IMR-90 (cell line): ENCODE data around the gene PDHA2. TPM values are rescaled to one million over a fixed set of nuclear protein-coding genes. Genes with fewer than 3 reads are reported as not detected.

Experiments used
- ATAC-seq: fragments of 200-7000 bp; cut with Tn5 transposase; 2 replicates; pipeline ENCODE4 v1.9.1; 2020; ENCODE audit warnings: low read depth, mild to moderate bottlenecking, moderate library complexity
- BruUV-seq: library from RNA; stranded (reverse); fragments of 400-500 nt; replicated peaks from 2 replicates; lab custom pipeline; 2021; lab: Mats Ljungman, UMichigan
- CTCF ChIA-PET: fragments of 300-600 bp; formaldehyde crosslinking; extraction: SDS; loops from one replicate; lab custom pipeline; 2021; ENCODE audit warnings: antibody characterized with exemption; lab: Yijun Ruan, JAX
- POLR2A ChIA-PET: fragments of 300-600 bp; sonication (Branson Sonifier 250); formaldehyde crosslinking; loops from one replicate; lab custom pipeline; 2022; ENCODE audit warnings: antibody characterized with exemption; ENCODE audit not compliant: unreplicated experiment; lab: Charles Lee
- DNase-seq: peaks from one replicate; pipeline ENCODE4 v3.0.0; 2013
- H2AFZ ChIP-seq: replicated peaks from 2 replicates; pipeline ENCODE3; 2013; ENCODE audit warnings: low read length, mild to moderate bottlenecking; ENCODE audit not compliant: poor library complexity
- H2AK5ac ChIP-seq: 2 replicates; pipeline ENCODE4 v1.6.1; 2013; ENCODE audit warnings: low read depth, low read length, inconsistent platforms
- H2AK9ac ChIP-seq: replicated peaks from 2 replicates; pipeline ENCODE3; 2013; ENCODE audit warnings: mild to moderate bottlenecking, low read depth, low read length, moderate library complexity; ENCODE audit not compliant: poor library complexity
- H2BK120ac ChIP-seq: 2 replicates; pipeline ENCODE4 v1.6.1; 2013; ENCODE audit warnings: low read depth, low read length, inconsistent platforms
- H2BK15ac ChIP-seq: 3 replicates; pipeline ENCODE4 v1.6.1; 2013; ENCODE audit warnings: low read depth, low read length, inconsistent platforms
- H2BK20ac ChIP-seq: 2 replicates; pipeline ENCODE4 v1.6.1; 2013; ENCODE audit warnings: low read depth, mild to moderate bottlenecking, inconsistent platforms, low read length, moderate library complexity
- H2BK5ac ChIP-seq: 2 replicates; pipeline ENCODE4 v1.6.1; 2013; ENCODE audit warnings: mild to moderate bottlenecking, low read depth, low read length, inconsistent platforms; ENCODE audit not compliant: poor library complexity, severe bottlenecking
- H3K14ac ChIP-seq: replicated peaks from 2 replicates; pipeline ENCODE4 v1.6.1; 2013; ENCODE audit warnings: low read depth, low read length, inconsistent platforms
- H3K18ac ChIP-seq: 2 replicates; pipeline ENCODE4 v1.6.1; 2013; ENCODE audit warnings: low read depth, low read length, control low read depth
- H3K23ac ChIP-seq: 2 replicates; pipeline ENCODE4 v1.6.1; 2013; ENCODE audit warnings: low read depth, low read length, inconsistent platforms
- H3K27ac ChIP-seq: 2 replicates; pipeline ENCODE4 v1.5.1; 2013; ENCODE audit warnings: mild to moderate bottlenecking, control low read depth, low read length; ENCODE audit not compliant: insufficient read depth
- H3K27me3 ChIP-seq: 2 replicates; pipeline ENCODE4 v1.6.1; 2013; ENCODE audit warnings: low read length; ENCODE audit not compliant: control insufficient read depth, insufficient read depth
- H3K36me3 ChIP-seq: 2 replicates; pipeline ENCODE4 v1.6.1; 2013; ENCODE audit warnings: low read length, mixed read lengths; ENCODE audit not compliant: control insufficient read depth, insufficient read depth
- H3K4ac ChIP-seq: 2 replicates; pipeline ENCODE4 v1.6.1; 2013; ENCODE audit warnings: low read depth, low read length, inconsistent platforms
- H3K4me1 ChIP-seq: 2 replicates; pipeline ENCODE4 v1.6.1; 2013; ENCODE audit warnings: low read length, mixed read lengths; ENCODE audit not compliant: control insufficient read depth, insufficient read depth
- H3K4me2 ChIP-seq: 2 replicates; pipeline ENCODE4 v1.6.1; 2013; ENCODE audit warnings: low read depth, mild to moderate bottlenecking, control low read depth, low read length, moderate library complexity
- H3K4me3 ChIP-seq: 2 replicates; pipeline ENCODE4 v1.5.1; 2013; ENCODE audit warnings: low read depth, mild to moderate bottlenecking, control low read depth, low read length, moderate library complexity; ENCODE audit not compliant: insufficient read depth
- H3K56ac ChIP-seq: 2 replicates; pipeline ENCODE4 v1.6.1; 2013; ENCODE audit warnings: low read length, inconsistent platforms; ENCODE audit not compliant: insufficient read depth; ENCODE audit errors: extremely low read depth
- H3K79me1 ChIP-seq, 2 experiments: 2 replicates each; pipeline ENCODE4 v1.6.1; 2013; ENCODE audit warnings: low read length in 2 of 2, inconsistent platforms in 1 of 2, low read depth in 1 of 2
- H3K9ac ChIP-seq: 2 replicates; pipeline ENCODE4 v1.6.1; 2013; ENCODE audit warnings: low read depth, low read length, control low read depth
- H3K9me1 ChIP-seq: 2 replicates; pipeline ENCODE4 v1.6.1; 2013; ENCODE audit warnings: low read length, inconsistent platforms; ENCODE audit not compliant: insufficient read depth
- H3K9me3 ChIP-seq: 2 replicates; pipeline ENCODE4 v1.6.1; 2013; ENCODE audit warnings: low read length; ENCODE audit not compliant: control insufficient read depth, insufficient read depth
- H4K20me1 ChIP-seq: 2 replicates; pipeline ENCODE4 v1.6.1; 2013; ENCODE audit warnings: low read length, inconsistent platforms; ENCODE audit not compliant: insufficient read depth
- H4K5ac ChIP-seq: 2 replicates; pipeline ENCODE4 v1.6.1; 2013; ENCODE audit warnings: mild to moderate bottlenecking, low read depth, low read length, control low read depth
- H4K8ac ChIP-seq, 2 experiments: 2 replicates each; pipeline ENCODE4 v1.6.1; 2013; ENCODE audit warnings: low read depth in 2 of 2, low read length in 2 of 2, control low read depth in 1 of 2, inconsistent platforms in 1 of 2
- H4K91ac ChIP-seq: 2 replicates; pipeline ENCODE4 v1.6.1; 2013; ENCODE audit warnings: low read depth, low read length, inconsistent platforms; ENCODE audit not compliant: insufficient read depth
- BHLHE40 ChIP-seq: fragments of 150-350 bp; IDR thresholded peaks from 2 replicates; pipeline ENCODE4 v1.6.1; 2016; ENCODE audit warnings: mild to moderate bottlenecking, low read depth, low read length
- CEBPB ChIP-seq: IDR thresholded peaks from 2 replicates; pipeline ENCODE4 v1.6.1; 2012; ENCODE audit warnings: low read depth, low read length, improper control_type of control experiment
- FOS ChIP-seq: fragments of 150-350 bp; IDR thresholded peaks from 2 replicates; pipeline ENCODE4 v1.6.1; 2016; ENCODE audit warnings: low read depth, low read length
- MAFK ChIP-seq: IDR thresholded peaks from 2 replicates; pipeline ENCODE4 v1.6.1; 2012; ENCODE audit warnings: low read depth, low read length, improper control_type of control experiment
- MAZ ChIP-seq: IDR thresholded peaks from 2 replicates; pipeline ENCODE4 v1.6.1; 2012; ENCODE audit warnings: low read depth, mild to moderate bottlenecking, low read length, improper control_type of control experiment, moderate library complexity, borderline replicate concordance
- NFE2L2 ChIP-seq: fragments of 150-350 bp; IDR thresholded peaks from 2 replicates; pipeline ENCODE4 v1.6.1; 2016; ENCODE audit warnings: low read depth, mild to moderate bottlenecking, low read length
- POLR2A ChIP-seq: IDR thresholded peaks from 2 replicates; pipeline ENCODE4 v1.6.1; 2012; ENCODE audit warnings: mild to moderate bottlenecking, low read depth, low read length
- RAD21 ChIP-seq: IDR thresholded peaks from 2 replicates; pipeline ENCODE4 v1.6.1; 2012; ENCODE audit warnings: low read length, improper control_type of control experiment
- RCOR1 ChIP-seq: IDR thresholded peaks from 2 replicates; pipeline ENCODE4 v1.6.1; 2012; ENCODE audit warnings: mild to moderate bottlenecking, low read length, improper control_type of control experiment; ENCODE audit not compliant: insufficient replicate concordance
- RFX5 ChIP-seq: IDR thresholded peaks from 2 replicates; pipeline ENCODE4 v1.8.0; 2012; ENCODE audit warnings: low read depth, mild to moderate bottlenecking, low read length, moderate library complexity
- SMC3 ChIP-seq: fragments of 150-350 bp; IDR thresholded peaks from 2 replicates; pipeline ENCODE4 v1.6.1; 2016; ENCODE audit warnings: low read depth, mild to moderate bottlenecking, antibody characterized with exemption, low read length, moderate library complexity
- WGBS, 2 experiments: methylation state at CpG; one replicate each; pipeline versions ENCODE4 v1.1.5 to v1.1.7; 2013; ENCODE audit warnings: missing lambda C conversion rate in 2 of 2; ENCODE audit not compliant: insufficient read length in 1 of 2; ENCODE audit errors: extremely low coverage in 2 of 2; 5-methylcytosine and 5-hydroxymethylcytosine counted together
- dilution Hi-C: fragments of 300-500 bp; cut with HindIII; formaldehyde crosslinking; loops from one replicate; pipeline ENCODE4 v1.14.3; 2018; ENCODE audit warnings: low sequenced_read_pairs; ENCODE audit not compliant: unreplicated experiment
- in situ Hi-C: fragments of 300-500 bp; cut with MboI; formaldehyde crosslinking; loops from 3 replicates; pipeline ENCODE4 v1.14.3; 2019; ENCODE audit warnings: low sequenced_read_pairs, inconsistent platforms, mixed read lengths
- intact Hi-C: fragments of 100-400 bp; cut with micrococcal nuclease; formaldehyde crosslinking; loops from 2 replicates; pipeline ENCODE4 v1.10.0; 2022
- polyA plus RNA-seq, 3 experiments: library from polyadenylated mRNA; depleted of rRNA; stranded (reverse); fragments of >200 nt; gene quantifications; 2 replicates each; pipeline ENCODE4 v1.2.3, GENCODE V29; 2012; ENCODE audit warnings: low replicate concordance in 1 of 3
- total RNA-seq: library from RNA; depleted of rRNA; stranded (reverse); fragments of >200 nt; gene quantifications from 2 replicates; pipeline ENCODE4 v1.2.3, GENCODE V29; 2012
- TF ChIP-seq, protein P1 (sequence below): conservative IDR thresholded peaks from 2 replicates; pipeline ENCODE4 v1.5.1; 2012; ENCODE audit warnings: mild to moderate bottlenecking, low read depth, low read length, improper control_type of control experiment
- TF ChIP-seq, protein P2 (sequence below): fragments of 150-350 bp; IDR thresholded peaks from 2 replicates; pipeline ENCODE4 v1.6.1; 2016; ENCODE audit warnings: low read depth, mild to moderate bottlenecking, low read length, moderate library complexity, borderline replicate concordance
- TF ChIP-seq, protein P3 (sequence below): fragments of 150-350 bp; IDR thresholded peaks from 2 replicates; pipeline ENCODE4 v1.6.1; 2017; ENCODE audit warnings: mild to moderate bottlenecking, antibody characterized with exemption, low read length, low read depth

Gene PDHA2
- total and polyA plus RNA-seq, 2 of the 4 experiments (the other 2 are of a cell fraction), result not detected

DNA sequence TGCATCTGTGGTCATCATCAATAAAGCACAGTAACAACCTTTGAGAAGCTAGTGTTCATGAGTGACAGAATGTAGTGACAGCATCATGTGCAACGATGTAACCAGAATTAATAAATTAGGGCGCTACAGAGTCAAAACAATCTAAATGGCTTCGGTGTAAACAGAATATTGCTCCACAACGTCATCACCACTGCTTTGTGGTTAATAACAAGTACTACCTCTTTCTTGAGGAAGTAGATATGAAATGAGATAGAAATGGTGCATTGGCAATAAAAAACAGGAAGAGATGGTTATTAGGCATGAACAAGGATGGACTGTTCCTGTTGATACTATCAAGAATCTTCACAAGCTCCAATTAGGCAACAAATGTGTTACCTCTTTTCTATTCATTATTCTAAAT, 8.7 kb upstream of the PDHA2 start:
- no TSS peak for BruUV-seq
- intact Hi-C loops (no loop called here), in situ Hi-C loops (no loop called here), dilution Hi-C loops (no loop called here)
- Histone ChIP-seq H3K79me1 (no peaks in the 10 kb centered on the region), H2AK5ac (no peak overlapping the region), H3K4me2 (no peak overlapping the region), H3K27ac (no peak overlapping the region), H4K91ac (no peak overlapping the region), H2BK5ac (no peak overlapping the region), H3K9me3 (peaks cover 3% of the 10 kb centered on the region), H2AFZ (no peak overlapping the region), H3K14ac (no peak overlapping the region), H4K20me1 (no peaks in the 10 kb centered on the region), H2BK20ac (no peak overlapping the region), H3K36me3 (no peaks in the 10 kb centered on the region), H3K18ac (no peak overlapping the region), H2AK9ac (no peak overlapping the region), H3K56ac (no peak overlapping the region), H3K4ac (no peak overlapping the region), H2BK15ac (no peak overlapping the region), H3K9ac (no peak overlapping the region), H3K4me3 (no peak overlapping the region), H3K27me3 (no peaks in the 10 kb centered on the region), H4K8ac (no peak overlapping the region), H4K5ac (no peak overlapping the region), H3K9me1 (no peaks in the 10 kb centered on the region), H3K4me1 (no peaks in the 10 kb centered on the region), H3K23ac (no peak overlapping the region), H2BK120ac (no peak overlapping the region)
- POLR2A ChIA-PET, result no interaction called here
- no CpG with 5 or more reads among the region's 4 CpGs for WGBS, 2 experiments
- TF ChIP-seq MAFK (no peak), CEBPB (no peak), FOS (no peak), POLR2A (no peak), SMC3 (no peak), MAZ (no peak), RAD21 (no peak), RFX5 (no peak), NFE2L2 (no peak), BHLHE40 (no peak), RCOR1 (no peak)
- TF ChIP-seq, protein P1, sequence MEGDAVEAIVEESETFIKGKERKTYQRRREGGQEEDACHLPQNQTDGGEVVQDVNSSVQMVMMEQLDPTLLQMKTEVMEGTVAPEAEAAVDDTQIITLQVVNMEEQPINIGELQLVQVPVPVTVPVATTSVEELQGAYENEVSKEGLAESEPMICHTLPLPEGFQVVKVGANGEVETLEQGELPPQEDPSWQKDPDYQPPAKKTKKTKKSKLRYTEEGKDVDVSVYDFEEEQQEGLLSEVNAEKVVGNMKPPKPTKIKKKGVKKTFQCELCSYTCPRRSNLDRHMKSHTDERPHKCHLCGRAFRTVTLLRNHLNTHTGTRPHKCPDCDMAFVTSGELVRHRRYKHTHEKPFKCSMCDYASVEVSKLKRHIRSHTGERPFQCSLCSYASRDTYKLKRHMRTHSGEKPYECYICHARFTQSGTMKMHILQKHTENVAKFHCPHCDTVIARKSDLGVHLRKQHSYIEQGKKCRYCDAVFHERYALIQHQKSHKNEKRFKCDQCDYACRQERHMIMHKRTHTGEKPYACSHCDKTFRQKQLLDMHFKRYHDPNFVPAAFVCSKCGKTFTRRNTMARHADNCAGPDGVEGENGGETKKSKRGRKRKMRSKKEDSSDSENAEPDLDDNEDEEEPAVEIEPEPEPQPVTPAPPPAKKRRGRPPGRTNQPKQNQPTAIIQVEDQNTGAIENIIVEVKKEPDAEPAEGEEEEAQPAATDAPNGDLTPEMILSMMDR, result no peak
- TF ChIP-seq, protein P2, sequence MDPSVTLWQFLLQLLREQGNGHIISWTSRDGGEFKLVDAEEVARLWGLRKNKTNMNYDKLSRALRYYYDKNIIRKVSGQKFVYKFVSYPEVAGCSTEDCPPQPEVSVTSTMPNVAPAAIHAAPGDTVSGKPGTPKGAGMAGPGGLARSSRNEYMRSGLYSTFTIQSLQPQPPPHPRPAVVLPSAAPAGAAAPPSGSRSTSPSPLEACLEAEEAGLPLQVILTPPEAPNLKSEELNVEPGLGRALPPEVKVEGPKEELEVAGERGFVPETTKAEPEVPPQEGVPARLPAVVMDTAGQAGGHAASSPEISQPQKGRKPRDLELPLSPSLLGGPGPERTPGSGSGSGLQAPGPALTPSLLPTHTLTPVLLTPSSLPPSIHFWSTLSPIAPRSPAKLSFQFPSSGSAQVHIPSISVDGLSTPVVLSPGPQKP, result no peak
- TF ChIP-seq, protein P3, sequence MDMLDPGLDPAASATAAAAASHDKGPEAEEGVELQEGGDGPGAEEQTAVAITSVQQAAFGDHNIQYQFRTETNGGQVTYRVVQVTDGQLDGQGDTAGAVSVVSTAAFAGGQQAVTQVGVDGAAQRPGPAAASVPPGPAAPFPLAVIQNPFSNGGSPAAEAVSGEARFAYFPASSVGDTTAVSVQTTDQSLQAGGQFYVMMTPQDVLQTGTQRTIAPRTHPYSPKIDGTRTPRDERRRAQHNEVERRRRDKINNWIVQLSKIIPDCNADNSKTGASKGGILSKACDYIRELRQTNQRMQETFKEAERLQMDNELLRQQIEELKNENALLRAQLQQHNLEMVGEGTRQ, result no peak
- DNase-seq, result no peak
- no peak for ATAC-seq
- CTCF ChIA-PET, result no interaction called here
